ENCODE data around the gene CTNS. TPM values are rescaled to one million over a fixed set of nuclear protein-coding genes. Genes with fewer than 3 reads are reported as not detected.

Gene CTNS
- total RNA-seq, 1 donor from 2014 or later = 17.2 TPM

DNA sequence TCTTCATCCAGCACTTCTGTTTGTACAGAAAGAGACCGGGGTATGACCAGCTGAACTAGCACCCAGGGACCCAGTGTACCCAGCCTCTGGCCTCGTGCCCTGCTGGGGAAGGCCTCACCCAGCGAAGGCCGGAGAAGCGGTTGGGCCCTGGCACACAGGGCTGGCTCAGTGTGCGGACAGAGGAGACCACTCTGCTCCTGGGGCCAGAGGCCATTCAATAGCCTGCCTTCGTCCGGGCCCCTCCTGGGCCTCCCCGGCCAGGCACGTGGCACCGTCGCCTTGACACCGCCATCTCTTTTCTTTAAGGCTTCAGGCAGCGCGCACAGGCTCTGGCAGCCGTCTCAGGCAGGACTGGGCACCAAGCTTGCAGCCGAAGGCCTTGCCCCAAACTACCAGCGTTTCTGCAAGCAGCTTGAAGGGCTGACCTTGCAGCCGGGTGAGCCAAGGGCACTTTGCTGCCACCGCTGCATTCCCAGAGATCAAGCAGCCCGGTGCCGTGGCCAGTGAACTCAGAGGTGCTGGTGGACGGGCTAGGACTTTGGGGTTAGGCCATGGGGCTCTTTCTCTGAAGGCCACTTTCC lies 23.8 kb downstream of the CTNS start:
- DNase-seq = no peak
- Mint-ChIP-seq H3K4me1 (ENCODE audit: low read depth, unreplicated experiment) (peaks cover 14% of the 10 kb centered on the region), H3K9me3 (ENCODE audit: unreplicated experiment) (peaks cover 18% of the 10 kb centered on the region), H3K4me3 (ENCODE audit: unreplicated experiment) (no peak overlapping the region), H3K27ac (ENCODE audit: unreplicated experiment) (no peak overlapping the region), H3K36me3 (ENCODE audit: unreplicated experiment) (no peaks in the 10 kb centered on the region), H3K27me3 (ENCODE audit: unreplicated experiment) (peaks cover 22% of the 10 kb centered on the region)
- TF ChIP-seq, protein P1, sequence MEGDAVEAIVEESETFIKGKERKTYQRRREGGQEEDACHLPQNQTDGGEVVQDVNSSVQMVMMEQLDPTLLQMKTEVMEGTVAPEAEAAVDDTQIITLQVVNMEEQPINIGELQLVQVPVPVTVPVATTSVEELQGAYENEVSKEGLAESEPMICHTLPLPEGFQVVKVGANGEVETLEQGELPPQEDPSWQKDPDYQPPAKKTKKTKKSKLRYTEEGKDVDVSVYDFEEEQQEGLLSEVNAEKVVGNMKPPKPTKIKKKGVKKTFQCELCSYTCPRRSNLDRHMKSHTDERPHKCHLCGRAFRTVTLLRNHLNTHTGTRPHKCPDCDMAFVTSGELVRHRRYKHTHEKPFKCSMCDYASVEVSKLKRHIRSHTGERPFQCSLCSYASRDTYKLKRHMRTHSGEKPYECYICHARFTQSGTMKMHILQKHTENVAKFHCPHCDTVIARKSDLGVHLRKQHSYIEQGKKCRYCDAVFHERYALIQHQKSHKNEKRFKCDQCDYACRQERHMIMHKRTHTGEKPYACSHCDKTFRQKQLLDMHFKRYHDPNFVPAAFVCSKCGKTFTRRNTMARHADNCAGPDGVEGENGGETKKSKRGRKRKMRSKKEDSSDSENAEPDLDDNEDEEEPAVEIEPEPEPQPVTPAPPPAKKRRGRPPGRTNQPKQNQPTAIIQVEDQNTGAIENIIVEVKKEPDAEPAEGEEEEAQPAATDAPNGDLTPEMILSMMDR (IDR thresholded peaks at IDR 0.05; ENCODE audit: partially characterized antibody, unreplicated experiment) = no peak

DNA sequence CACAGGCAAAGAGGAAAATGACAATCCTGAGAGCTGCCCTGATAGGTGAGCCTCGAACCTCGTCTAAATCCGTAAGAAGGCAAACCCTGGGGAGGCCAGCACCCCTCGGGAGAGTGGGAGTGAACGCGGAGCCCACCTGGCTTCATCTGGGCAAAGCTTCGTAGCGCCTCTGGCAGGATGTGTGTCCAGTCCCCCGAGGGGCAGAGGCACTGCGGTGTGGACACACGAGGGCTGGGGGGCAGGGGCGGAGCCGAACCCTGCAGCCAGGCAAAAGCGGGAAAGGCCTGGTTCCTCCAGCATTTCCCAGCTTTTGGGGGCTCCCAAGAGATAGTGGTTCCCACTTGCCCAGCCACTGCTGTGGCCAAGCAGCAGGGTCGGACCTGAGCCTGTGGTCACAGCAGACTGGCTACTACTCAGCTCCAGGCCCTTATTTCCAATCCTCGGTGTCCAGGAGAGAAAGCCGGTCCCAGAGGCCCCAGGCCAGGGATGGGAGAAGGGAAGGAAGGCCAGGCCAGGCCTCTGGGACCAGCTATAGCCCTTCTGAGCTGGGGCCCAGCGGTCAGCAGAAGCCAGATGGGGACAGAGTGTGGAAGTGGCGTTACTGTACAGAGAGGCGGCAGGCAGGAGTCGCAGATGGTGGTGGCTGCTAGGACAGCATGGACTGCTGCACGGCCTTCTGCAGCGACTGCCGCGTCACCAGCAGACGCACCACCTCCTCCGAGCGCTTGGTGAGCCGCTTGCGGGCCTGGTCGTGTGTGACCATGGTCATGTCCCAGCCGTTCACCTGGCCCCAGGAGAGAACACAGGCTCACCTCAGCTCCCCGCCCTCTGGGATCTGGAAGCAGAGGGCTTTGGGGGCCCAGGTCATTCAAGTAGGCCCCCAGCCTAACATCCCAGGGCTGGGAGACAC lies 26.8 kb downstream of the CTNS start:
- TF ChIP-seq, protein P1 (IDR thresholded peaks at IDR 0.05; ENCODE audit: partially characterized antibody, unreplicated experiment) = no peak
- peak overlapping the region; percentile 64 for H3K27ac Mint-ChIP-seq (ENCODE audit: unreplicated experiment)
- H3K4me3 Mint-ChIP-seq (ENCODE audit: unreplicated experiment) = no peak overlapping the region
- peaks cover 24% of the 10 kb centered on the region for H3K4me1 Mint-ChIP-seq (ENCODE audit: low read depth, unreplicated experiment)
- H3K36me3 Mint-ChIP-seq (ENCODE audit: unreplicated experiment) = no peaks in the 10 kb centered on the region
- H3K27me3 Mint-ChIP-seq (ENCODE audit: unreplicated experiment) = peaks cover 21% of the 10 kb centered on the region
- DNase-seq = peak; percentile 79
- H3K9me3 Mint-ChIP-seq (ENCODE audit: unreplicated experiment) = peaks cover 24% of the 10 kb centered on the region

DNA sequence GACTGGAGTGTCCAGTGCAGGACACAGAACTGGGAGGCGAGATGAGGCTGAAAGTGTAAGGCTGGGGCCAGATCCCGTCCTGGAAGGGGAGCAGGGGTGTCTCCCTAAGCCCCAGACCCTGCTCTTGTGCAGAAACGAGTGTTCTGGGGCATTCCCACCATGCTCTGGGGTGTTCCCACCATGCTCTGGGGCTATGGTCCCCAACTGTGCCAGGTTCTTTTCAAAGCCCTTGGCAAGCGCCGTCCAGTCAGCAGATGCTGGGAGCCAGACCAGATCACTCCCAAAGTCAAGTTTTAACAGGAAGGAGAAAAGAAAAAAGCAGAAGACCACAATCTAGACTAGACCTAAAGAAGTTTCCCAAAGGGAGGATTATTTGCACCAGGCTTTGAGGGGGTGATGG lies 29.3 kb downstream of the CTNS start:
- H3K4me1 Mint-ChIP-seq (ENCODE audit: low read depth, unreplicated experiment) = peaks cover 29% of the 10 kb centered on the region
- no peaks in the 10 kb centered on the region for H3K36me3 Mint-ChIP-seq (ENCODE audit: unreplicated experiment)
- peaks cover 25% of the 10 kb centered on the region for H3K27me3 Mint-ChIP-seq (ENCODE audit: unreplicated experiment)
- peaks cover 28% of the 10 kb centered on the region for H3K9me3 Mint-ChIP-seq (ENCODE audit: unreplicated experiment)
- TF ChIP-seq, protein P1 (IDR thresholded peaks at IDR 0.05; ENCODE audit: partially characterized antibody, unreplicated experiment) = no peak
- H3K4me3 Mint-ChIP-seq (ENCODE audit: unreplicated experiment) = peak overlapping the region; percentile 76
- peak overlapping the region; percentile 75 for H3K27ac Mint-ChIP-seq (ENCODE audit: unreplicated experiment)
- no peak for DNase-seq

DNA sequence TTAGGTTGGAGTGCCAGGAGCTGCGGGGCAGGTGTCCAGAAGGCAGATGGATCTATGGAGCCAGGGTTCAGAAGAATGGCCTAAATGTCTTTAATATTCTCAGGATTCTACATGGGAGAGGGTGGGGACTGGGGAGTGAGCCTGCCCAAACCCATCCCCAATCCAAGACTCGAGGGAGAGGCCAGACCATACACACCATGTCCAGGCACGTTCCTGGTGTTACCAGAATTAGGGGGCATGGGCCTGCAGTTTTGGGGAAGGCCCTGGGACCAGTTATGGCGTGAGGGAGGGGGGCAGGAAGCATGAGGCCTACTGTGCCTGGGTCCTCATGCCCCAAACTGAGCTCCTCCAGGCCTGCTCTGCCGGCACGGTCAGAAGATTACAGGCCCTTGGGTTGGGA lies 30.0 kb downstream of the CTNS start:
- peaks cover 28% of the 10 kb centered on the region for H3K9me3 Mint-ChIP-seq (ENCODE audit: unreplicated experiment)
- no peak for DNase-seq
- H3K4me1 Mint-ChIP-seq (ENCODE audit: low read depth, unreplicated experiment) = peaks cover 29% of the 10 kb centered on the region
- peak overlapping the region; percentile 75 for H3K27ac Mint-ChIP-seq (ENCODE audit: unreplicated experiment)
- no peaks in the 10 kb centered on the region for H3K36me3 Mint-ChIP-seq (ENCODE audit: unreplicated experiment)
- peak overlapping the region; percentile 89 for H3K4me3 Mint-ChIP-seq (ENCODE audit: unreplicated experiment)
- TF ChIP-seq, protein P1 (IDR thresholded peaks at IDR 0.05; ENCODE audit: partially characterized antibody, unreplicated experiment) = no peak
- peaks cover 25% of the 10 kb centered on the region for H3K27me3 Mint-ChIP-seq (ENCODE audit: unreplicated experiment)
